Measurements from ENCODE around the gene LBHD2.

DNA sequence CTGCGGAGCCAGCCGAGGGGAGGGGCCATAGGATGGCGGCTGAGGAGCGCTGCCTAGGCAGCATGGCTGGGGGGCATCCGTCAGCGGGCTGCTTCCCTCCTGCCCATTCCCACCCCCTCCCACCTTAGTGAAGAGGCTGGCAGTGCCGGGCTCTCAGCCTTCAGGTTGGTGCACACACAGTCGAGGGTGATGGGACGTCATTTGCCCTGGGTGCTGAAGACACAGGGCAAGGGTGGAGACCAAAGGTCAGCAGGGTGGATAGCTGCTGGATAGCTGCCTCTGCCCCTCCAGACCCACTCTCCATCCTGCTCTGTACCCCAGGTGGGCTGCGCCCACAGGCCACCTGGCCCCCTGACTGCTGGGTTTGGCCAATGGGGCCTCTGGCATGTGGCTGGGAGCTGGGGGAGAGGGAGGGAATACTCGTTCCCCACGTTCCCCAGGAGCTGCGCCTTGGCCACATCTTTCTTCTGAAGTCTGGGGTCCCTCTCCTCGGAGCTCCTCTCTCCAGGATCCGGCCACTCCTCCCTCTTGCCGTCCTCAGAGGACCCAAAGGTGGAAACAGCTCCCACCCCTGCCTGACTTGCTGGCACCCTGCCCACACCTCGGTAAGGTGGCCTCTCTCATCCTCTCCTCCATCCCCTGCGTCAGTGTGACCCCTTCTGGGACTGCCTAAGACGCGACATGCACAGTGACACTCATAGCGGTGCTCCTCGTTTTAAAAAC is 15.5 kb upstream of the LBHD2 start:
- TF ChIP-seq, protein P1, sequence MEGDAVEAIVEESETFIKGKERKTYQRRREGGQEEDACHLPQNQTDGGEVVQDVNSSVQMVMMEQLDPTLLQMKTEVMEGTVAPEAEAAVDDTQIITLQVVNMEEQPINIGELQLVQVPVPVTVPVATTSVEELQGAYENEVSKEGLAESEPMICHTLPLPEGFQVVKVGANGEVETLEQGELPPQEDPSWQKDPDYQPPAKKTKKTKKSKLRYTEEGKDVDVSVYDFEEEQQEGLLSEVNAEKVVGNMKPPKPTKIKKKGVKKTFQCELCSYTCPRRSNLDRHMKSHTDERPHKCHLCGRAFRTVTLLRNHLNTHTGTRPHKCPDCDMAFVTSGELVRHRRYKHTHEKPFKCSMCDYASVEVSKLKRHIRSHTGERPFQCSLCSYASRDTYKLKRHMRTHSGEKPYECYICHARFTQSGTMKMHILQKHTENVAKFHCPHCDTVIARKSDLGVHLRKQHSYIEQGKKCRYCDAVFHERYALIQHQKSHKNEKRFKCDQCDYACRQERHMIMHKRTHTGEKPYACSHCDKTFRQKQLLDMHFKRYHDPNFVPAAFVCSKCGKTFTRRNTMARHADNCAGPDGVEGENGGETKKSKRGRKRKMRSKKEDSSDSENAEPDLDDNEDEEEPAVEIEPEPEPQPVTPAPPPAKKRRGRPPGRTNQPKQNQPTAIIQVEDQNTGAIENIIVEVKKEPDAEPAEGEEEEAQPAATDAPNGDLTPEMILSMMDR (IDR thresholded peaks at IDR 0.05; ENCODE audit: poor library complexity, severe bottlenecking), result no peak
- TF ChIP-seq POLR2AphosphoS5 (IDR thresholded peaks at IDR 0.05) (no peak), EZH2 (IDR thresholded peaks at IDR 0.05; ENCODE audit: borderline replicate concordance, insufficient read depth, low read length, poor library complexity, severe bottlenecking) (no peak), RAD21 (conservative IDR thresholded peaks at IDR 0.05) (no peak), SMC3 (conservative IDR thresholded peaks at IDR 0.05; ENCODE audit: poor library complexity) (no peak)
- TF ChIP-seq, protein P2, sequence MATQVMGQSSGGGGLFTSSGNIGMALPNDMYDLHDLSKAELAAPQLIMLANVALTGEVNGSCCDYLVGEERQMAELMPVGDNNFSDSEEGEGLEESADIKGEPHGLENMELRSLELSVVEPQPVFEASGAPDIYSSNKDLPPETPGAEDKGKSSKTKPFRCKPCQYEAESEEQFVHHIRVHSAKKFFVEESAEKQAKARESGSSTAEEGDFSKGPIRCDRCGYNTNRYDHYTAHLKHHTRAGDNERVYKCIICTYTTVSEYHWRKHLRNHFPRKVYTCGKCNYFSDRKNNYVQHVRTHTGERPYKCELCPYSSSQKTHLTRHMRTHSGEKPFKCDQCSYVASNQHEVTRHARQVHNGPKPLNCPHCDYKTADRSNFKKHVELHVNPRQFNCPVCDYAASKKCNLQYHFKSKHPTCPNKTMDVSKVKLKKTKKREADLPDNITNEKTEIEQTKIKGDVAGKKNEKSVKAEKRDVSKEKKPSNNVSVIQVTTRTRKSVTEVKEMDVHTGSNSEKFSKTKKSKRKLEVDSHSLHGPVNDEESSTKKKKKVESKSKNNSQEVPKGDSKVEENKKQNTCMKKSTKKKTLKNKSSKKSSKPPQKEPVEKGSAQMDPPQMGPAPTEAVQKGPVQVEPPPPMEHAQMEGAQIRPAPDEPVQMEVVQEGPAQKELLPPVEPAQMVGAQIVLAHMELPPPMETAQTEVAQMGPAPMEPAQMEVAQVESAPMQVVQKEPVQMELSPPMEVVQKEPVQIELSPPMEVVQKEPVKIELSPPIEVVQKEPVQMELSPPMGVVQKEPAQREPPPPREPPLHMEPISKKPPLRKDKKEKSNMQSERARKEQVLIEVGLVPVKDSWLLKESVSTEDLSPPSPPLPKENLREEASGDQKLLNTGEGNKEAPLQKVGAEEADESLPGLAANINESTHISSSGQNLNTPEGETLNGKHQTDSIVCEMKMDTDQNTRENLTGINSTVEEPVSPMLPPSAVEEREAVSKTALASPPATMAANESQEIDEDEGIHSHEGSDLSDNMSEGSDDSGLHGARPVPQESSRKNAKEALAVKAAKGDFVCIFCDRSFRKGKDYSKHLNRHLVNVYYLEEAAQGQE (IDR thresholded peaks at IDR 0.05; ENCODE audit: borderline replicate concordance), result no peak

All from neural cell (in vitro differentiated cells).